Ascending aorta (tissue), 2 donors: Measurements from ENCODE around the gene SERGEF. TPM values are rescaled to one million over a fixed set of nuclear protein-coding genes. Genes with fewer than 3 reads are reported as not detected.

Source experiments
- DNase-seq, 2 donors: peaks; one replicate each; pipeline ENCODE4 v3.0.0-alpha.2; 2019; ENCODE audit warnings: low spot score in 2 of 2
- H3K27ac ChIP-seq, 2 donors: fragments of 200-600 bp; sonication (generic); one replicate each; pipeline ENCODE4 v1.5.1; 2016 to 2017; ENCODE audit warnings: mild to moderate bottlenecking in 1 of 2
- H3K27me3 ChIP-seq: fragments of 200-600 bp; sonication (generic); one replicate; pipeline ENCODE4 v1.5.1; 2017
- H3K36me3 ChIP-seq, 2 donors: fragments of 200-600 bp; sonication (generic); one replicate each; pipeline ENCODE4 v1.5.1; 2016
- H3K4me1 ChIP-seq, 2 donors: fragments of 200-600 bp; sonication (generic); one replicate each; pipeline ENCODE4 v1.5.1; 2016 to 2017; ENCODE audit warnings: mild to moderate bottlenecking in 1 of 2
- H3K4me3 ChIP-seq, 2 donors: fragments of 200-600 bp; sonication (generic); one replicate each; pipeline ENCODE4 v1.5.1; 2016 to 2017; ENCODE audit warnings: mild to moderate bottlenecking in 1 of 2
- H3K9me3 ChIP-seq, 2 donors: fragments of 200-600 bp; sonication (generic); one replicate each; pipeline ENCODE4 v1.5.1; 2016
- CTCF ChIP-seq, 3 experiments: fragments of 200-600 bp in 2 of 3; fragments of 450-650 bp in 1 of 3; sonication (generic) in 2 of 3; IDR thresholded peaks; one replicate each; pipeline ENCODE4 v1.5.1; 2016 to 2019; ENCODE audit warnings: antibody characterized with exemption in 3 of 3, mild to moderate bottlenecking in 1 of 3, moderate library complexity in 1 of 3
- intact Hi-C: fragments of 100-400 bp; cut with DNase I; formaldehyde crosslinking; loops from one replicate; pipeline ENCODE4 v1.15.1; 2023
- total RNA-seq: library from RNA; depleted of rRNA; stranded (reverse); fragments of >200 nt; gene quantifications from one replicate; pipeline ENCODE4 v1.1.0, GENCODE V29; 2016

Gene SERGEF
- total RNA-seq, 1 donor from 2014 or later, result 13.6 TPM

DNA sequence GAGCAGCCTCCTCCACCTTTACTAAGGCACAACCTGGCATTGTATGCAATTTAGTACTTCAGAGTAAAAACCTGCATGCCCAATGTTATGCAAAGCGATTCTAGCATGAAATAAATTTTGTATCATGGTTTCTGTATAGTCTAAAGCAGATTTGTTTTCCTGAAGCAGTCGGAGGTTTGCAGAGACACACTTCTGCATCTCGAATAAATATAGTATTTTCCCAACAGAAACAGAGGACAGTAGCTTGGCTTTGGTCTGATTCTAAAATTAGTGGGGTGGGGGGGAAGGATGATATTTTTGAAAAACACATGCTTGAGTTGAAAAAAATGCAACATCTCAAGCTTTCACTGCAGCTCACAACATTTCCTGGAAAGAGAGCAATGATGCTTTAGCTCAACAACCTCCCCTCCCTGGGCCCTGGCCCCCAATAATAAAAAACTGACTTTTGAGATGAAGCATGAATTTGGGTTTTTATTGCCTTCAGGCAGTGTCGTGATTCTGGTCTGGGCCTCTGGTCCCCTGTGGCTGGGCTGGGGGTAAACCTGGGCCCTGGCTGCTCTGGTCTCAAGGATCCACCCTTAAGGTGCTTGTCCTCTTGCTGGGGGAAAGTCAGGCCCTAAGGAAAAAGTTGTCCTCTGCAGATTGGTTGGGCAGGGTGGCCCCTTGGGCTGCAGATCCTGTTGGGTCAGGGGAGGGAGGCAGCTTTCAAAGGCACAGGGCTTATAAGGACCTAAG is 230.1 kb downstream of the SERGEF start:
- Histone ChIP-seq H3K4me1 (no peaks in the 10 kb centered on the region), H3K4me3 (no peak overlapping the region), H3K36me3 (peaks cover 0 to 4% of the 10 kb centered on the region in 2 donors), H3K27me3 (no peaks in the 10 kb centered on the region), H3K9me3 (no peaks in the 10 kb centered on the region), H3K27ac (no peak overlapping the region)
- intact Hi-C loops, result no loop called here
- TF ChIP-seq CTCF (IDR thresholded peaks at IDR 0.05), result no peak
- no peak for DNase-seq

- Histone ChIP-seq H3K4me3 (no peak overlapping the region), H3K27ac (no peak overlapping the region), H3K36me3 (peaks cover 0 to 4% of the 10 kb centered on the region in 2 donors), H3K27me3 (no peaks in the 10 kb centered on the region), H3K4me1 (no peaks in the 10 kb centered on the region), H3K9me3 (no peaks in the 10 kb centered on the region)
- intact Hi-C loops, result no loop called here
- TF ChIP-seq CTCF (IDR thresholded peaks at IDR 0.05), result no peak
- no peak for DNase-seq
These were observed 230.7 kb downstream of the SERGEF start for GRCh38 chr11:17782145-17782544.

DNA sequence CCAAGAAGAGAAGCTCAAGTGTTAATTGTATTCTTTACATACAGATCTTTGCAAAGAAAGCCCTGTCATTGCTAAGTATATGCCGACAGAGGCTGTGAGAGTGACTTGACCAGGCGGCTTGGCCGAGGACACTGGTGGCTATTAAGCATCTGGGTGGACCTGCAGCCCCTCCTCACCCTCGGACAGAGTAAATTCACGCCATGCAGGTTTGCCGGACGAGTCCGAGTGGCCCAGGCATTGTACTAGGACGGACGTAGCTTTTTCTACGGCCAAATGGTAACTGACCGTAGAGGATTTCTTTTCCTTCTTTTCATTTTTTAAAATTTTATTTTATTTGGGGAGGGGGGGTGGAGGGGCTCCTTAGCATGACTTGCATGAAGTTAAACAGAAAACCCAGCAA is 231.2 kb downstream of the SERGEF start:
- TF ChIP-seq CTCF (IDR thresholded peaks at IDR 0.05), result no peak
- intact Hi-C loops, result no loop called here
- H3K4me3 ChIP-seq, result no peak overlapping the region

DNA sequence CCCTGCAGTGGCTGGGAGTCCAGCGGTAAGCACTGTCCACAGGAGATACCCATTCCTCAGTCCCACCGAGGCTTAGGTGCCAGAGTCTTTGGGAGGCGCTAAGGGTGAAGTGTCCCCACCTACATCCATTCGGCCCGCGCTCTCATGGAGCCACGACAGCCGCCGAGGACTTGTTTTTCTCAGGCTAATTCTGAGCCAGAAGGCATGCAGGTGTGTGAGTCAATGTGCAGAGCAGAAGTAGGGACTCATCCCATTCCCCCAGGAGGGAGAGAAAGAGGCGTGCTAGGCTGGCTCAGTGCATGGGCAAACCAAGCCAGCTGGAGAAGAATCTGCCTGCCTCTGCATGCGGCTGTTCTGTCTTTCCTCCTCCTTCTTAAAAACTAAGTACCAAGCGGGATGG is 231.6 kb downstream of the SERGEF start:
- Histone ChIP-seq H3K4me3 (no peak overlapping the region), H3K36me3 (peaks cover 0 to 3% of the 10 kb centered on the region in 2 donors), H3K27me3 (no peaks in the 10 kb centered on the region), H3K9me3 (no peaks in the 10 kb centered on the region), H3K27ac (no peak overlapping the region), H3K4me1 (no peaks in the 10 kb centered on the region)
- DNase-seq, result no peak
- TF ChIP-seq CTCF (IDR thresholded peaks at IDR 0.05), result no peak
- intact Hi-C loops, result no loop called here

More for the DNA sequence above, 231.2 kb downstream of the SERGEF start:
- H3K27me3 ChIP-seq, result no peaks in the 10 kb centered on the region
- H3K27ac ChIP-seq, result no peak overlapping the region
- no peak for DNase-seq
- H3K4me1 ChIP-seq, result no peaks in the 10 kb centered on the region
- peaks cover 0 to 4% of the 10 kb centered on the region in 2 donors for H3K36me3 ChIP-seq
- H3K9me3 ChIP-seq, result no peaks in the 10 kb centered on the region

GRCh38 chr11:17780668-17781067 is 232.2 kb downstream of the SERGEF start:
- H3K36me3 ChIP-seq, result no peaks in the 10 kb centered on the region
- H3K27ac ChIP-seq, result no peak overlapping the region
- no peaks in the 10 kb centered on the region for H3K27me3 ChIP-seq
- intact Hi-C loops, result no loop called here
- no peaks in the 10 kb centered on the region for H3K4me1 ChIP-seq
- H3K4me3 ChIP-seq, result no peak overlapping the region
- H3K9me3 ChIP-seq, result no peaks in the 10 kb centered on the region
- TF ChIP-seq CTCF (IDR thresholded peaks at IDR 0.05), result no peak
- no peak for DNase-seq
